Measurements from ENCODE around the gene ASF1A.
A peak's percentile ranks its signal among the peaks of the same experiment; 100 is the strongest.
"Not testable (repeated sequence)": the region's sequence is repeated elsewhere in the genome, so short reads cannot be mapped to it uniquely, and the experiment has no call there.

ASF1A gene

DNA sequence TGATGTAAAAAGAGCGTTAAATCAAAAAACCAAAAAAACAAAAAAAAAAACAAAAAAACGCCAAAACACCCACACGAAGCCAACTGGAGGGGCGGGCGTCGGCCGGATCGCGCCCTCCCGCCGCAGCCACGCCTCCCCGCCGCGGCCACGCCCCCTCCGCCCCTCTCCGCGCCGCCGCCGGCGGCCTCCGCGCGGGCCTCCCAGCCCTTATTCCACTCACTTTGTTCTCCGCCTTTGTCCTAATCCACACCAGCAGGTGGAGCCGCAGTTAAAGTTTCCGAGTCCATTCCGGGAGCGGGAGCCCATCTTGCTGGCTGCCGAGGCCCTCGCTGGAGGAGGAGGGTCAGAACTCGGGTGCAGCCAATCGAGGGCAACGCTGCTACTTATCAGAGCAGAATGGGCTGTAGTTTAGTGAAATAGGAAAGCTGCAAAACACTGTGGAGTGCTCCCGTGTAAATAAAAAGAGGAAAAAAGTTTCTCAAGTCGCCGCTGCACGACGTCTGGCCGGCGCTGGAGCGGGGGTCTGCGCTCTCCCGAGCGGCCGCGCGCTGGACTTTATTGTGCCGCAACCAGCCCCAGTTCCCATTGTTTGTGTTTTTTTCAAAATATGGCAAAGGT is at the start of gene ASF1A:
TSS of gene ASF1A (plus strand) at position 346 of the 618 bp plus-strand sequence. CDS start at position 608, 262 bp downstream.
- no peaks in the 10 kb centered on the region for H3K9me3 Mint-ChIP-seq
- peak within 1 kb of the TSS; percentile 91 for H3K4me3 Mint-ChIP-seq
- peaks cover 2% of the 10 kb centered on the region for H3K27me3 Mint-ChIP-seq
- peaks cover 68% of the 10 kb centered on the region for H3K4me1 Mint-ChIP-seq
- H3K36me3 Mint-ChIP-seq (ENCODE audit: low read depth): peaks cover 17% of the 10 kb centered on the region
- H3K27ac Mint-ChIP-seq: peak within 1 kb of the TSS; percentile 94
- DNase-seq (peak; percentile 96), ATAC-seq (peak; percentile 86)

GRCh38 chr6:118844915-118845314 is 49.0 kb upstream of the ASF1A start:
- ATAC-seq (peak; percentile 37), DNase-seq (no peak)
- peak overlapping the region; percentile 15 for H3K4me3 Mint-ChIP-seq

GRCh38 chr6:118853408-118853807 is 40.5 kb upstream of the ASF1A start:
- H3K4me1 Mint-ChIP-seq: peaks cover 10% of the 10 kb centered on the region
- H3K27ac Mint-ChIP-seq: no peak overlapping the region
- ATAC-seq (no peak), DNase-seq (no peak)
- no peak overlapping the region for H3K4me3 Mint-ChIP-seq
- peaks cover 8% of the 10 kb centered on the region for H3K36me3 Mint-ChIP-seq (ENCODE audit: low read depth)
- no peaks in the 10 kb centered on the region for H3K27me3 Mint-ChIP-seq
- no peaks in the 10 kb centered on the region for H3K9me3 Mint-ChIP-seq

More at GRCh38 chr6:118844915-118845314, 49.0 kb upstream of the ASF1A start:
- Mint-ChIP-seq H3K27ac (peak overlapping the region; percentile 67), H3K4me1 (peaks cover 27% of the 10 kb centered on the region), H3K27me3 (no peaks in the 10 kb centered on the region), H3K9me3 (no peaks in the 10 kb centered on the region), H3K36me3 (ENCODE audit: low read depth) (peaks cover 28% of the 10 kb centered on the region)

DNA sequence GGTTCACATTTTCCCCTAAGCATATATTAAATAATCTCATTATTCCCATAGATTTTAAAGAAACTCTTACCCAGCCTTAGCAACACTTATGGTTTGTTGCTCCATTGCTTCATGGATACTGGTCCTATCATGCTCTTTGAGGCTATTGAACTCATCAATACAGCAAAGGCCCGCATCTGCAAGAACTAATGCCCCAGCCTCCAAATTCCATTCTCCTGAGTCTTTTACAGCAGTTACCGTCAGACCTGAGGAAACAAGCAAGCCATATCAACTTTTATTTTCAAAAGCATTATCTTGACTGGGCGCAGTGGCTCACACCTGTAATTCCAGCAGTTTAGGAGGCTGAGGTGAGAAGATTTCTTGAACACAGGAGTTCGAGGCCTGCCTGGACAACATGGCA is 37.7 kb upstream of the ASF1A start:
- H3K27ac Mint-ChIP-seq: no peak overlapping the region
- peaks cover 18% of the 10 kb centered on the region for H3K36me3 Mint-ChIP-seq (ENCODE audit: low read depth)
- no peaks in the 10 kb centered on the region for H3K9me3 Mint-ChIP-seq
- no peaks in the 10 kb centered on the region for H3K27me3 Mint-ChIP-seq
- no peak for ATAC-seq
- DNase-seq: no peak
- peaks cover 30% of the 10 kb centered on the region for H3K4me1 Mint-ChIP-seq
- H3K4me3 Mint-ChIP-seq: no peak overlapping the region

DNA sequence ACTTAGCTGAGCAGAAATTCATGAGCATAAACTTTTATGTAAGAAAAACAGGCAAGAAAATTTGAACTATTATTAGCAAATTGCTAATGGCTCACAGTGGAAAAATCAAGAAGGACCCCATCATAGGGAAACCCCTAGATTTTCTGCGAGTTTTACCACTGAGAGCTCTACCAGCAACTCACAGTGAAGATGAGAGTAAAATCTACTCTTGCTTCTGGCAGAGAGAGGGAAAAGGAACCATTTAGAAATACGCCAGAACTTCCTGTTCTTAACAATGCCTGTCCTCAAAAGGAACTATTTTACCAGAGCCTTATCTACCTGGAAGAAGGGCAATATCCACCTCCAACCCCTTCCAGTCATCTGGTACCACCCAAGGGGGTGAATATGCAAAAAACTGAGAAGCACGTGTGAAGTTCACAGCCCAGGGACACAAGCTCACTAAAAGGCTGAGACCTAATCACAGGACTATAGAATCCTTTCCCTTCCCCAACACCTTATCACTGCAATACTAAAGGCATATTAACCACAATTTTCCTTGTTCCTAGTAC is 34.4 kb upstream of the ASF1A start:
- ATAC-seq (no peak), DNase-seq (no peak)
- Mint-ChIP-seq H3K9me3 (no peaks in the 10 kb centered on the region), H3K36me3 (ENCODE audit: low read depth) (peaks cover 19% of the 10 kb centered on the region), H3K4me3 (no peak overlapping the region), H3K4me1 (peaks cover 47% of the 10 kb centered on the region), H3K27me3 (no peaks in the 10 kb centered on the region), H3K27ac (no peak overlapping the region)

GRCh38 chr6:118860363-118860762 is 33.6 kb upstream of the ASF1A start:
- ATAC-seq (no peak), DNase-seq (no peak)
- Mint-ChIP-seq H3K9me3 (no peaks in the 10 kb centered on the region), H3K27ac (no peak overlapping the region), H3K4me1 (peaks cover 49% of the 10 kb centered on the region), H3K4me3 (no peak overlapping the region), H3K36me3 (ENCODE audit: low read depth) (peaks cover 19% of the 10 kb centered on the region), H3K27me3 (no peaks in the 10 kb centered on the region)

- Mint-ChIP-seq H3K4me3 (no peak overlapping the region), H3K4me1 (peaks cover 49% of the 10 kb centered on the region), H3K27me3 (no peaks in the 10 kb centered on the region), H3K36me3 (ENCODE audit: low read depth) (peaks cover 19% of the 10 kb centered on the region), H3K9me3 (no peaks in the 10 kb centered on the region), H3K27ac (no peak overlapping the region)
- no peak for ATAC-seq
- DNase-seq: no peak
Measured at GRCh38 chr6:118860880-118861279, 33.1 kb upstream of the ASF1A start.

GRCh38 chr6:118862443-118862842 is 31.5 kb upstream of the ASF1A start:
- peaks cover 6% of the 10 kb centered on the region for H3K9me3 Mint-ChIP-seq
- no peak overlapping the region for H3K4me3 Mint-ChIP-seq
- no peaks in the 10 kb centered on the region for H3K27me3 Mint-ChIP-seq
- H3K27ac Mint-ChIP-seq: no peak overlapping the region
- ATAC-seq (no peak), DNase-seq (no peak)
- H3K36me3 Mint-ChIP-seq (ENCODE audit: low read depth): peaks cover 27% of the 10 kb centered on the region
- peaks cover 49% of the 10 kb centered on the region for H3K4me1 Mint-ChIP-seq

DNA sequence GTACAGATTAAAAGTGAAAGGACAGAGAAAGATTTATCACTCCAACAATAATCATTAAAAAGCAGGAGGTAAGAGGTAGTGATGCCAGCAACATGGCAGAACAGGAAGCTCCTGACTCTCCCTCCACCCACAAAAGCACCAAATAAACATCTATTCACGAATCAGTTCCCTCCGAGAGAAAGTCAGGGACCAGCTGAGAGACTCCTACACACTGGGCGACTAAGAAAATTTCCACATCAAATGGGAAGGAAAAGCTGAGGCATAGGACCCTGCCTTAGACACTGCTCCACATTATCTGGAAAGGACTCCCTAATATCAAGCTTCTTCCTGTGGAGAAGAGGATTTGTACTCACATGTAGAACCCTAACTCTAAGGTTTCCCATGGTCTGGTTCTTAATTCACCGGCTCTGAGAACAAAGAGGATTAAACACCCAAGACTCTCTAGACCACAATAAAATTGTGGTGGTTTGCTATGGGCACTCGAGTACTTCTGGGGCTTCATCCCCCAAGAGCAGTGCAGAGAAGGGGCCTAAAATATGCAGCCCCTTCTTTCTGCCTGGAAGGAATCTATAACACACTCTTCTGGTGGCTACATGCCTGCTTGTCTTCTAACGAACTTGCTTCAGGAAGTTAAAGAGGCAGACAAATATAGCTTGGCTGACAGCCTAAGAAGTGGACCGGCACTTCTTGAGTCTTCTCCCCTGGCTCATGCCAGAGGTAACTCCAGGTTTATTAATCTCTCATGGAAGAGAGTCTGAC is 29.4 kb upstream of the ASF1A start:
- H3K27me3 Mint-ChIP-seq: no peaks in the 10 kb centered on the region
- peaks cover 6% of the 10 kb centered on the region for H3K9me3 Mint-ChIP-seq
- H3K36me3 Mint-ChIP-seq (ENCODE audit: low read depth): peaks cover 29% of the 10 kb centered on the region
- peak overlapping the region; percentile 56 for H3K27ac Mint-ChIP-seq
- ATAC-seq: peak; percentile 59
- peak overlapping the region; percentile 59 for H3K4me3 Mint-ChIP-seq
- no peak for DNase-seq
- H3K4me1 Mint-ChIP-seq: peaks cover 50% of the 10 kb centered on the region

- H3K4me3 Mint-ChIP-seq: no peak overlapping the region
- peak overlapping the region; percentile 56 for H3K27ac Mint-ChIP-seq
- DNase-seq: no peak
- ATAC-seq: no peak
- peaks cover 50% of the 10 kb centered on the region for H3K4me1 Mint-ChIP-seq
- H3K36me3 Mint-ChIP-seq (ENCODE audit: low read depth): peaks cover 31% of the 10 kb centered on the region
- no peaks in the 10 kb centered on the region for H3K27me3 Mint-ChIP-seq
- peaks cover 6% of the 10 kb centered on the region for H3K9me3 Mint-ChIP-seq
Measured at GRCh38 chr6:118865100-118865391, 28.9 kb upstream of the ASF1A start.

GRCh38 chr6:118867181-118867580 is 26.8 kb upstream of the ASF1A start:
- no peak for ATAC-seq
- DNase-seq: no peak
- H3K36me3 Mint-ChIP-seq (ENCODE audit: low read depth): peaks cover 37% of the 10 kb centered on the region
- H3K27ac Mint-ChIP-seq: no peak overlapping the region
- H3K4me1 Mint-ChIP-seq: peaks cover 59% of the 10 kb centered on the region
- H3K9me3 Mint-ChIP-seq: peaks cover 6% of the 10 kb centered on the region
- H3K4me3 Mint-ChIP-seq: no peak overlapping the region
- no peaks in the 10 kb centered on the region for H3K27me3 Mint-ChIP-seq

- H3K4me3 Mint-ChIP-seq, ATAC-seq, H3K27ac Mint-ChIP-seq, DNase-seq, H3K9me3 Mint-ChIP-seq, H3K27me3 Mint-ChIP-seq: not testable (repeated sequence)
- Mint-ChIP-seq H3K36me3 (ENCODE audit: low read depth) (peaks cover 30% of the 10 kb centered on the region), H3K4me1 (peaks cover 56% of the 10 kb centered on the region)
Measured at GRCh38 chr6:118868901-118869300, 25.1 kb upstream of the ASF1A start.

- DNase-seq (no peak), ATAC-seq (no peak)
- H3K4me1 Mint-ChIP-seq: peaks cover 51% of the 10 kb centered on the region
- peaks cover 30% of the 10 kb centered on the region for H3K36me3 Mint-ChIP-seq (ENCODE audit: low read depth)
- no peaks in the 10 kb centered on the region for H3K27me3 Mint-ChIP-seq
- peaks cover 6% of the 10 kb centered on the region for H3K9me3 Mint-ChIP-seq
- no peak overlapping the region for H3K4me3 Mint-ChIP-seq
- H3K27ac Mint-ChIP-seq: peak overlapping the region; percentile 79
Measured at GRCh38 chr6:118869350-118869749, 24.6 kb upstream of the ASF1A start.

GRCh38 chr6:118869894-118870589 is 23.9 kb upstream of the ASF1A start:
- H3K9me3 Mint-ChIP-seq: peaks cover 6% of the 10 kb centered on the region
- H3K27me3 Mint-ChIP-seq: no peaks in the 10 kb centered on the region
- H3K4me3 Mint-ChIP-seq: no peak overlapping the region
- DNase-seq (no peak), ATAC-seq (peak; percentile 20)
- peaks cover 30% of the 10 kb centered on the region for H3K36me3 Mint-ChIP-seq (ENCODE audit: low read depth)
- peaks cover 44% of the 10 kb centered on the region for H3K4me1 Mint-ChIP-seq
- peak overlapping the region; percentile 79 for H3K27ac Mint-ChIP-seq

DNA sequence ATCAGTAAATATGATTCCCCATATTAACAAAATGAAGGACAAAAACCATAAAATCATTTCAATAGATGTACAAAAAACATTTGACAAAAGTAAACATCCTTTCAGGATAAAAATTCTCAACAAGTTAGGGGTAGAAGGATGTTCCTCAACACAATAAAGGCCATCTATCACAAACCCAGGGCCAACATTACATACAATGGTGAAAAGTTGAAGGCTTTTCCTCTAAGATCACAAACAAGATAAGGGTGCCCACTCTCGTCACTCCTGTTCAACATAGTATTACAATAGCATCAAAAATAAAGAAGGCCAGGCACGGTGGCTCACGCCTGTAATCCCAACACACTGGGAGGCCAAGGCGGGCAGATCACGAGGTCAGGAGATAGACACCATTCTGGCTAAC is 22.6 kb upstream of the ASF1A start:
- peaks cover 43% of the 10 kb centered on the region for H3K4me1 Mint-ChIP-seq
- no peak for DNase-seq
- no peaks in the 10 kb centered on the region for H3K27me3 Mint-ChIP-seq
- no peak overlapping the region for H3K4me3 Mint-ChIP-seq
- H3K9me3 Mint-ChIP-seq: peaks cover 3% of the 10 kb centered on the region
- H3K36me3 Mint-ChIP-seq (ENCODE audit: low read depth): peaks cover 26% of the 10 kb centered on the region
- no peak overlapping the region for H3K27ac Mint-ChIP-seq
- ATAC-seq: no peak
